ENCODE results near the gene TNP2.

TNP2 gene

GRCh38 chr16:11268921-11269375 lies at the start of gene TNP2:
TSS of gene TNP2 (minus strand) at chr16:11269325. CDS start at chr16:11269262, 63 bp downstream.
- DNase-seq = no peak

- no peak for DNase-seq
Observed at GRCh38 chr16:11318817-11319216, 49.7 kb upstream of the TNP2 start.

- DNase-seq = no peak
Observed at GRCh38 chr16:11316331-11317015, 47.3 kb upstream of the TNP2 start.

GRCh38 chr16:11315510-11315909 lies 46.4 kb upstream of the TNP2 start:
- no peak for DNase-seq

GRCh38 chr16:11314309-11314894 lies 45.3 kb upstream of the TNP2 start:
- DNase-seq = no peak

- DNase-seq = no peak
Observed at GRCh38 chr16:11313493-11314308, 44.6 kb upstream of the TNP2 start.

GRCh38 chr16:11312718-11313492 lies 43.8 kb upstream of the TNP2 start:
- peak; percentile 5 for DNase-seq

GRCh38 chr16:11310997-11311561 lies 42.0 kb upstream of the TNP2 start:
- no peak for DNase-seq

- DNase-seq = no peak
Observed at GRCh38 chr16:11310634-11310977, 41.5 kb upstream of the TNP2 start.

- no peak for DNase-seq
Observed at GRCh38 chr16:11309895-11310633, 40.9 kb upstream of the TNP2 start.

- DNase-seq = no peak
Observed at GRCh38 chr16:11308493-11309283, 39.6 kb upstream of the TNP2 start.

- no peak for DNase-seq
Observed at GRCh38 chr16:11307639-11308492, 38.7 kb upstream of the TNP2 start.

GRCh38 chr16:11306997-11307638 lies 38.0 kb upstream of the TNP2 start:
- no peak for DNase-seq

GRCh38 chr16:11306381-11306780 lies 37.3 kb upstream of the TNP2 start:
- DNase-seq = no peak

- peak; percentile 85 for DNase-seq
Observed at GRCh38 chr16:11303405-11304138, 34.4 kb upstream of the TNP2 start.

GRCh38 chr16:11302977-11303376 lies 33.9 kb upstream of the TNP2 start:
- peak; percentile 90 for DNase-seq

GRCh38 chr16:11301645-11302501 lies 32.7 kb upstream of the TNP2 start:
- no peak for DNase-seq

- no peak for DNase-seq
Observed at GRCh38 chr16:11300560-11300892, 31.4 kb upstream of the TNP2 start.
